OCI-LY3 (cell line): Measurements from ENCODE around the gene FMN1.

Experiments
- CTCF ChIP-seq: fragments of 200-600, 300-600 bp; sonication (generic); IDR thresholded peaks from 2 replicates; pipeline ENCODE4 v1.5.1; 2014; ENCODE audit warnings: antibody characterized with exemption, low read length, low read depth
- EZH2phosphoT487 ChIP-seq: fragments of 200-600 bp; shearing (Covaris generic); IDR thresholded peaks from 2 replicates; pipeline ENCODE4 v1.6.1; 2018; ENCODE audit warnings: antibody characterized with exemption, mixed run types, low read depth

- TF ChIP-seq CTCF (no peak), EZH2phosphoT487 (no peak)
Observed at GRCh38 chr15:32750979-32751378, 443.5 kb downstream of the FMN1 start.
